Ovary (tissue), 10 donors: ENCODE results near the gene SMIM43. TPM values are rescaled to one million over a fixed set of nuclear protein-coding genes. Genes with fewer than 3 reads are reported as not detected.
A peak's percentile ranks its signal among the peaks of the same experiment; 100 is the strongest.

Experiments
- DNase-seq, 5 donors: peaks; one replicate each; pipeline ENCODE4 v3.0.0-alpha.2; 2019 to 2020
- H3K27ac ChIP-seq, 2 donors: fragments of 200-600 bp; one replicate each; pipeline versions ENCODE4 v1.5.1 to v1.8.0; 2019 to 2022
- H3K27me3 ChIP-seq: fragments of 200-600 bp; one replicate; pipeline ENCODE4 v1.8.0; 2022
- H3K36me3 ChIP-seq: fragments of 200-600 bp; sonication (generic); one replicate; pipeline ENCODE4 v1.5.1; 2019
- H3K4me1 ChIP-seq: one replicate; pipeline ENCODE4 v1.8.1; 2013; ENCODE audit warnings: mild to moderate bottlenecking, moderate library complexity; ENCODE audit not compliant: insufficient read depth
- H3K4me3 ChIP-seq: fragments of 200-600 bp; sonication (generic); one replicate; pipeline ENCODE4 v1.5.1; 2017
- H3K9me3 ChIP-seq, 2 donors: fragments of 200-600 bp in 1 of 2; sonication (generic) in 1 of 2; one replicate each; pipeline versions ENCODE4 v1.5.1 to v1.8.1; 2013 to 2019; ENCODE audit warnings: mild to moderate bottlenecking in 1 of 2, moderate library complexity in 1 of 2
- CTCF ChIP-seq, 3 donors: fragments of 450-650 bp in 2 of 3; fragments of 200-600 bp in 1 of 3; IDR thresholded peaks; one replicate each; pipeline versions ENCODE4 v1.5.1 to v1.8.0; 2016 to 2022; ENCODE audit warnings: antibody characterized with exemption in 3 of 3, mild to moderate bottlenecking in 1 of 3
- EP300 ChIP-seq: sonication (generic); formaldehyde crosslinking; IDR thresholded peaks from one replicate; pipeline ENCODE4 v1.6.1; 2017; ENCODE audit warnings: antibody characterized with exemption
- POLR2A ChIP-seq: fragments of 450-650 bp; IDR thresholded peaks from one replicate; pipeline ENCODE4 v1.6.1; 2017; ENCODE audit warnings: antibody characterized with exemption, mild to moderate bottlenecking, moderate library complexity
- WGBS, 3 donors: extraction: QIAGEN DNeasy Blood & Tissue Kit in 1 of 3; methylation state at CpG; one replicate each; pipeline versions ENCODE4 v1.1.5 to v1.1.7; 2013 to 2017; 5-methylcytosine and 5-hydroxymethylcytosine counted together
- intact Hi-C, 4 donors: fragments of 100-400 bp; cut with DNase I; formaldehyde crosslinking; loops; one replicate each; pipeline versions ENCODE4 v1.11.0 to v1.15.1; 2022 to 2023
- long read RNA-seq, 3 donors: library from polyadenylated mRNA in 2 of 3; unstranded in 2 of 3; transcript quantifications; one replicate each; pipeline ENCODE4 v2.0.0 and lab custom pipeline, GENCODE V29; 2021 to 2026
- polyA plus RNA-seq, 2 donors: library from polyadenylated mRNA; stranded (reverse); fragments of 200-250 nt in 1 of 2; fragments of 350-450 nt in 1 of 2; fragmentation: Illumina TruSeq in 1 of 2; extraction: RNeasy Lipid Tissue Mini Kit (QIAGEN cat#74804) in 1 of 2; gene quantifications; one replicate each; pipeline ENCODE4 v1.2.3, GENCODE V29; 2013 to 2014
- total RNA-seq, 7 donors: library from RNA; depleted of rRNA in 2 of 7; stranded (reverse); fragments of >200 nt in 2 of 7; fragmentation: NEBNext Ultra II Directional in 3 of 7; extraction: Animal tissue kit (Norgen Biotek cat#: 25700) in 3 of 7; gene quantifications; one replicate each; pipeline versions ENCODE4 v1.1.0 to v1.2.4, GENCODE V29; 2016 to 2023
- donor health status: DM: no; HTN: no; CAD: no; lungs with moderate emphysema.
- donor health status: DM: no; HTN: no; CAD: no.
- donor health status: Bipolar disorder and iron deficiency.
- donor health status: DM: yes; HTN: yes; CAD: no.
- donor health status: DM: no; HTN: no; CAD: no.
- donor health status: DM: yes; HTN: yes; CAD: no.

Gene SMIM43
- total RNA-seq (under 1 TPM in 2 of 7 donors, not detected in 5; 0.23 to 0.27 TPM), polyA plus RNA-seq (under 1 TPM; 0.11 to 0.40 TPM)
- long read RNA-seq, donor 1 = 0 reads
- long read RNA-seq, donor 2 = 0 reads
- long read RNA-seq, donor 3 = 0 reads

- H3K4me3 ChIP-seq = peak within 1 kb of the TSS; percentile 6
- no peak for TF ChIP-seq POLR2A
- no peak within 1 kb of the TSS for H3K27ac ChIP-seq
- WGBS, 3 donors = 0 to 1% (median 1%) methylated on average over 36 to 75 of the region's 75 CpGs
- DNase-seq = peak in 1 of 5 donors; percentile 22
- H3K4me1 ChIP-seq = peaks cover 2% of the 10 kb centered on the region
- H3K27me3 ChIP-seq = no peaks in the 10 kb centered on the region
- H3K36me3 ChIP-seq = no peaks in the 10 kb centered on the region
- intact Hi-C loops = no loop called here
- no peaks in the 10 kb centered on the region for H3K9me3 ChIP-seq
These were observed at the start of gene SMIM43 for GRCh38 chr4:121764702-121765367. TSS of gene SMIM43 (minus strand) at chr4:121765164. CDS start at chr4:121765105, 59 bp downstream.

- intact Hi-C loops = no loop called here
- WGBS, 3 donors = 82 to 86% (median 82%) methylated on average over 2 of the region's 2 CpGs
- H3K4me1 ChIP-seq = no peaks in the 10 kb centered on the region
- TF ChIP-seq EP300 (no peak), CTCF (IDR thresholded peaks at IDR 0.05) (no peak)
- no peaks in the 10 kb centered on the region for H3K9me3 ChIP-seq
- H3K4me3 ChIP-seq = no peak overlapping the region
- H3K27me3 ChIP-seq = no peaks in the 10 kb centered on the region
- no peak for DNase-seq
- no peaks in the 10 kb centered on the region for H3K36me3 ChIP-seq
- H3K27ac ChIP-seq = no peak overlapping the region
These were observed 49.8 kb upstream of the SMIM43 start for GRCh38 chr4:121814756-121815155.

GRCh38 chr4:121811122-121811521, 46.2 kb upstream of the SMIM43 start:
- no peaks in the 10 kb centered on the region for H3K4me1 ChIP-seq
- DNase-seq = no peak
- no peak for TF ChIP-seq EP300
- no peak overlapping the region for H3K27ac ChIP-seq
- no peaks in the 10 kb centered on the region for H3K27me3 ChIP-seq
- H3K4me3 ChIP-seq = no peak overlapping the region
- intact Hi-C loops = no loop called here
- H3K9me3 ChIP-seq = no peaks in the 10 kb centered on the region
- H3K36me3 ChIP-seq = no peaks in the 10 kb centered on the region

- no peak for DNase-seq
- WGBS, 3 donors = 23 to 41% (median 24%) methylated on average over 4 of the region's 4 CpGs
- TF ChIP-seq EP300 (no peak), POLR2A (no peak), CTCF (IDR thresholded peaks at IDR 0.05) (no peak)
- intact Hi-C loops = no loop called here
- no peak overlapping the region for H3K4me3 ChIP-seq
- no peaks in the 10 kb centered on the region for H3K4me1 ChIP-seq
- no peak overlapping the region for H3K27ac ChIP-seq
- H3K9me3 ChIP-seq = no peaks in the 10 kb centered on the region
- H3K27me3 ChIP-seq = no peaks in the 10 kb centered on the region
- H3K36me3 ChIP-seq = no peaks in the 10 kb centered on the region
These were observed 41.4 kb upstream of the SMIM43 start for GRCh38 chr4:121806411-121806810.

- no peak for DNase-seq
- intact Hi-C loops = no loop called here
- Histone ChIP-seq H3K9me3 (no peaks in the 10 kb centered on the region), H3K36me3 (no peaks in the 10 kb centered on the region), H3K4me3 (peak overlapping the region; percentile 61), H3K27me3 (no peaks in the 10 kb centered on the region), H3K4me1 (no peaks in the 10 kb centered on the region), H3K27ac (peak overlapping the region; percentile 69 to 88)
- WGBS, 3 donors = 10 to 23% (median 13%) methylated on average over 4 of the region's 4 CpGs
- no peak for TF ChIP-seq CTCF (IDR thresholded peaks at IDR 0.05)
These were observed 36.7 kb upstream of the SMIM43 start for GRCh38 chr4:121801715-121802075.
